GM19351 (cell line): ENCODE measurements around the gene ZC3H18.
A peak's percentile ranks its signal among the peaks of the same experiment; 100 is the strongest.

ENCODE experiments used
- ATAC-seq: cut with Tn5 transposase; IDR thresholded peaks from one replicate; pipeline ENCODE4 v1.9.1; 2021; ENCODE audit warnings: mild to moderate bottlenecking, moderate library complexity; ENCODE audit not compliant: unreplicated experiment

ZC3H18 gene

GRCh38 chr16:88636488-88637265 lies 66.5 kb downstream of the ZC3H18 start:
- ATAC-seq, result no peak

GRCh38 chr16:88638323-88639230 lies 68.4 kb downstream of the ZC3H18 start, which contains the start of gene IL17C:
Gene IL17C, plus strand, starts transcription at chr16:88638572. Its CDS starts 70 bp downstream, at chr16:88638642.
- no peak for ATAC-seq

- no peak for ATAC-seq
Measured at GRCh38 chr16:88639231-88640038, 69.2 kb downstream of the ZC3H18 start.

- ATAC-seq, result no peak
Measured at GRCh38 chr16:88640039-88640495, 69.9 kb downstream of the ZC3H18 start.

GRCh38 chr16:88640498-88641247 lies 70.5 kb downstream of the ZC3H18 start:
- no peak for ATAC-seq

DNA sequence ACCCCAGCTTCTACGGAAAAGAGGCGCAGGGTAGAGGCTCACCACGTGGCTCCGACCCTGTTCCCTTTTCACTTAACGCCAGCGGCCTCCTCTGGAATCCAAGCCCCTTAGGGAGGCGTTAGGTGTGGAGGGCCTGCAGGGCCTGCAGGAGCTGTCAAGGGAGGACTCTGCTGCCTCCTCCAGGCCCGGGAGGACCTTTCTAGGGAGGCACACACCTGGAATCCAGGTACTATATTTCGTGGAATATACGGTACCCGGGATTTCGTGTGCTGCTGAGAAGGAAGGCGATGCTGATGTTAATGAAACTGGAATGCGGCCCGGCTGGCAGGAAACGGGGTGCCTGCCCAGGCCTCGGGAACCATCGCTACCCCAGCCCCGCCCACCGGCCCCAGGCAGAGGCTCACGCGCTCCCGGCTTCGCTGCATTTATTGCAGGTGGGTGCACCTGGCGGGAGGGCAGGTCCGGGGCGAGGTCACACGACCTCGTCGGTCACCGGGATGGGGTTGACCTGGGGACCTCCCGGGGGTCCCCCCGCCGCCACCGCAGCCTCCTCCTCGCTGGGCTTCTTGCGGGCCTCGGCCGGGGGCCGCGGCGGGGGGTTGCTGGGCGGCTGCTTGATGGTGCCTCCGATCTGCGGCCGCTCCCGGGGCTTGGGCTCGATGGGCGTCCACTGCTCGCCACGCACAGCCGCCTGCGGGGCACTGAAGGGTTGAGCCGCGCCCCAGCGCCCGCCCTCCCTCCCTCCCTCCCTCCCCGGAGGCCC lies 72.9 kb downstream of the ZC3H18 start:
- no peak for ATAC-seq

GRCh38 chr16:88643644-88643932 lies 73.4 kb downstream of the ZC3H18 start:
- no peak for ATAC-seq

DNA sequence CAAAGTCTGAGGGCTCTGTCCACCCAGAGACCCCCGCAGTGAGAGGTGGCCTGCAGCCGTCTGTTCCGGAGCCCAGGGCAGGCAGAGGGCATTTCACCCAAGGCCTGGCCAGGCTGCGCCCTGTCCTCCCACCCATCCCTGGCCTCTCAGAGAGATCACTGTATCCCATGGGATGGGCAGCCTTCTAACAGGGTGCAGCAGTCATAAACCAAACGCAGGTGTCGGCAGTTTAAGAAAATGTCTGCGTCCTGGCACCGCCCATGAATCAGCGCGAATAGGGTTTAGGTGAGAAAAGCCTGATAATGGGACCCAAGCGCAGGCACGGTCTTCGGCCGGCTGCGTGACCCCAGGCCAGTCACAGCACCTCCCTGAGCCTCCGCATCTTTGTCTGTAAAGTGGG lies 75.3 kb downstream of the ZC3H18 start:
- no peak for ATAC-seq

- ATAC-seq, result no peak
Measured at GRCh38 chr16:88645941-88646340, 75.7 kb downstream of the ZC3H18 start.

DNA sequence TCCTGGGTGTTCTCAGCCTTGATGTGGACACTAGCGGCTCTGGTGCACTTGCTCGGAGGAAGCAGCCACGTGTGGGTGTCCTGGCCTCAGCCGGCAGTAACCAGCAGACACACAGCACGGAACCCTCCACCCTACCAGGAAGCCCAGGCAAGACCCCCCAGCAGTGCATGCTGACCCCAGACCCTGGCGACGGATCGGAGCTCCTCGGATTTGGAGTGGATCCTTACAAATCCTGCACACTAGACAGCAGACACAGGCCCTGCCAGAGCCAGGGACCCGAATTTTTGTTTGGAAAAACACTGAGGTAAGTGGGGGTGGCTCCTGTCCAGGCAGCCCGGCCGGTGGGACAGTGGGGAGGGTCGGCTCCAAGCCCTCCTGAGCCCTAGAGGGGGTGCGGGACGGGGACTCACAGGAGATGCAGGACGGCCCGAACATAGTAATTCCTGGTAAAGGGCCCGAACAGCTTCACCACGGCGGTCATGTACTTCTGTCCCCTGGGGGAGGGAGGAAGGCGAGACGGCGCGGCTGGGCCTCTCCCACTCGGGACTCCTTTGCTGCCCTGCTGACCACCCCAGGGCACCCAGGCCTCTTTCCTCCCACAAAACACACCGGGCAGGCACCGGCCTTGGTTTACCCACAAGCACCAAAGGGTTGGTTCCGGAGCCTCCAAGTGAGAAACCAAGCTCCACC lies 76.3 kb downstream of the ZC3H18 start:
- ATAC-seq, result no peak

GRCh38 chr16:88647178-88648070 lies 77.2 kb downstream of the ZC3H18 start:
- ATAC-seq, result no peak

GRCh38 chr16:88649195-88649923 lies 79.2 kb downstream of the ZC3H18 start:
- no peak for ATAC-seq

DNA sequence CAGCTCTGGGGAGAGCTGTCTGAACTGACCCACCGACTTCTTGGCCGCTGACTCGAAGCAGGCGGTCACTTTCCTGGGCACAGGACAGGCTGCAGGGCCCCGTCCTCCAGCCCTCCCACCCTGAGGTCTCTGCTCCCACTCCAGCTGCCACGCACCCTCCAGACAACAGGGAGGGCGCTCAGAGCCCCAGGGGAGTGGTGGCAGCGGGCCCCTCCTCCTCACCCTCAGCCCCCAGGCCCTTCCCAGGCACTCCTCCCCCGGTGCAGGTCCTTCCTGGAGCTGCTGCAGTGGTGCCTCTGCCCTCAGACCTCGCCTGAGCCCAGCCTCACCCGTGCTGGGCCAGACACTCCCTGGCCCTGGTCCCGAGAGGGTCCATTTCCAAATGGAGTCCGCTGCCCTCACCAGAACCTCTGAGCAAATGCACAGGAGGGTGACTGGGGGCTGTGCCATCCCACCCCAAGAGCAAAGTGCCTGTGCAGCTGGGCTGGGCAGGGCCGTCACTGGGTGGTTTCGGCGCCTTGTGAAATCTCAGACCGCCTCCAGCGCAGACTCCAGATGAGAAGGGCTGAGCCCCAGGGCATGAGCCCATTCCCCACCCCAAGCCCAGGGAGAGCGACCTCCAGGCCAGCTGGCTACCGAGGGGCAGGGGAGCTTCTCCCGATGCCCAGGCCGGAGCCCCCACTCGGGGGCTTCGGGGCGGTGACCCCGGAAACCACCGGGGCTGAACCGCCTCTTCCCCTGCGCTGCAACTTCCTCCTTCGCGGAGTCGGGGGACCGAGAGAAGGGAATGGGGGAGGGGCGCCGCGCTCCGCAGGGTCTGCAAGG lies 79.9 kb downstream of the ZC3H18 start:
- no peak for ATAC-seq

DNA sequence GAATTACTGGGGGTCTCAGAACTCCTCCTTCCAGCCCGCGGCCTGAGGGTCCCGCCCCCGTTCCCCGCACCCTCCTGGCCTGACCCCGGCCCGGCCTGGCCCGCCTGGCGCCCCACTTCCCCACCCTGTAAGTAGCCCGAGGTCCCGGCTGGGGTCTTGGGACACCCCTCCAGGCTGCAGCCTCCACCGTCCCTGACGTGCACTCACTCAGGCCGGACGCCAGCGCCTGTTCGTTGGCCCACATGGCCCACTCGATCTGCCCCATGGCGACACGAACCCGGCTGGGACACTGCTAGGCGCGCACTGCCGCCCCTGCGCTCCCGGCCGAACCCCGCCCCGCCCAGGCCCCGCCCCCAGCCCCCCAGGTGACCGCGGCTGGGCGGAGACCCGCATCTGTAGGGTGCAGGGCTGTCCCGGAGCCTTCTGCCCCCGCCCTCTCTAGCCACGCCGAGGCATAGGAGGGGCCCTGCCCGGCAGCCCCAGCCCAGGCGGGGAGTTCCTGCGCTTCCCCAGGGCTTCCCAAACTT lies 80.6 kb downstream of the ZC3H18 start, which contains the start of gene CYBA:
CYBA (minus strand) TSS at position 305 of the 527 bp plus-strand sequence; CDS start at position 265, 40 bp downstream.
- ATAC-seq, result peak; percentile 73

- peak; percentile 74 for ATAC-seq
Measured at GRCh38 chr16:88651276-88651988, 81.2 kb downstream of the ZC3H18 start.
